ENCODE data around the gene TRPV3.

The TRPV3 gene

DNA sequence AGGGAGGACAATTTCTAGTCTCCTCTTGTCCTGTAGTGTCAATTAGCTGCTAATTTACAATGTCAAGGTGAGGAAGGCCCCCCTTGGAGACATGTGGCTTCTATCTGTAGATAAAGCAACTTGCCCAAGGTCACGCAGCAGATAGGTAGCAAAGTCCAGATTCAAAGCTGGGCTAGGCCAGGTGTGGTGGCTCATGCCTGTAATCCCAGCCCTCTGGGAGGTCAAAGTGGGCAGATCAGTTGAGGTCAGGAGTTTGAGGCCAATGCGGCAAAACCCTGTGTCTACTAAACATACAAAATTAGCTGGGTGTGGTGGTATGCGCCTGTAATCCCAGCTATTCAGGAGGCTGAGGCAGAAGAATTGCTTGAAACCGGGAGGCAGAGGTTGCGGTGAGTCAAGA, 11.1 kb downstream of the TRPV3 start:
- DNase-seq (ENCODE audit: low read depth in 2 of 2): no peak

DNA sequence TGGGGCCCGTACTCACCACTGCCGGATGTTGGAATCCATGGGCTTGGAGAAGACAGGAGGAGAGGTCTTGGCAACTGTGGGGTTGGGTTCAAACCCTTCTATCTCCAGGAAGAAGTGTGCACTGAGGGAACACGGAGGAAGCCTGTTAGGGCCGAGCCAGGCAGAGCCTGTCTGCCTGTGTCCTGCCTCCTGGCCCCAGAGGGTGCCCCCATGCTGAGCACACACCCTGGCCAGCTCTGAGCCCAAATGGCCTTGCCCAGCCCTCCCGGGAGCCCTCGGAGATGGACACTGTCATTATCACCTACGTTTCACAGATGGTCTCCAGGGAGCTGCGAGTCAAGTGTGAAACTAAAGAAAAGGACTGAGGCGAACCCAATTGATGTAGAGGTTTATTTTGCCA, 12.5 kb downstream of the TRPV3 start:
- no peak for DNase-seq (ENCODE audit: low read depth in 2 of 2)

DNA sequence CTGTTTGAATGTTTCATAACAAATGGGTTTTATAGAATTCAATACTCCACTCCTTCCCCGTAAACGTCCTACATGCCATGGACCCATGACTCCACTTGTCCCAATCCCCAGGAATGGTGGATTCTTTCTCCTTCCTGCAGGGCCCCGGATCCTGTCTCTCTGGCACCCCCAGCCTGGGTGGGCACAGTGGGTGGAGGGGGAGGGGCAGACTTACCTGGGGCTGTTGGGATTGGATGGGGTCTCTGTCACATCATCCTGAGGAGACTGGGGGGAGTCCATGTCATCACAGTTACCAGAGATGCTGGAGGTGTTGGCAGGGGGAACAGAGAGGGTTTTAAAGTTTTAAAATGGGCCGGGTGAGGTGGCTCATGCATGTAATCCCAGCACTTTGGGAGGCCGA, 13.2 kb downstream of the TRPV3 start:
- DNase-seq (ENCODE audit: low read depth in 2 of 2): no peak

DNA sequence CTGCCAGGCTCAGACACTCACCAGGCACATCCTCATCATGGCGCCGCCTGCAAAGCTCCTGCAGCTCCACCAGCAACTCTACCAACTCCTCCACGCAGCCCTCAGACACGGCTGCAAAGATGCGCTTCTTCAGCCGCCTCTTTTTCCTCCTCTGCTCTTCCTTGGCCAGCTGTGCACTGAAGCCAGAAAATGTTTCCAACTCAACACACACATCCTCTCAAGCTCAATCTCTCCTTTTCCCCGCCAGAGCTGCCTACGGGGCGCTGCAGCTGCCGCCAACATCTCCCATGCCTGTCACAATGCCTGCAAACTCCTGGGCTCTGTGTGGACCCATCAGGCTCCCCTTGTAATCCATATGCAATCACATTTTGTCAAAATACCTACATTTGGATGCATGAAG, 14.2 kb downstream of the TRPV3 start:
- no peak for DNase-seq (ENCODE audit: low read depth in 2 of 2)

DNA sequence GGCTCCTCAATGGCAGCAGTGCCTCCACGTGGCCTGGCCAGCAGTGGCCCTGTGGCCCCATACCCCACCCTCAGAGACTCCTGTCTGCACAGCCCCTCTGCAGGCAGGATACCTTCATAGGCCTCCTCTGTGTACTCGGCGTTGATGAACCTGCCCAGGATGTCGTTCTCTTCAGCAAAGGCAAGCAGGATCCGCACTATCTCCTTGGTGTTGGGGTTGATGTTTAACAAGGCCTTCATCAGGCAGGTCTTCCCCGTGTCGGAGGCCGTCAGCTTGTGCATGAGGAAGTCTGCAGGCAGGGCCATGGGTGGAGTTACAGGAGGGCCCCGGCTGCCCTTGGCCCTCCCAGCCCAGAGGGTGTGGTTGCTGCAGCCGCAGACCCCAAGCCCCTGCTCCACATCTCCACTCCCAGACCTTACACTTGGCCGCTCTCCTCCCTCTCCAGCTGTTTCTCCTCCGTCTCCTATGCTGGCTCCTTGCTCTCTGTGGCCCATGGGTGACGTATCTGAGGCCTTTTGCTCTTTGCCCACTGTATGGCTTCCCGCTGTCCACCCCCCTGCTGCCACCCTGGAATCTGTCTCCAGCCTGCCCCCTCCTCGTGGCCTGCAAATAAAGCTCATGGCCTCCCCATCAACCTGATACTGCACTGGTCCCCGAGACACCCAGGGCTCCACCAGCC, 15.1 kb downstream of the TRPV3 start:
- no peak for DNase-seq (ENCODE audit: low read depth in 2 of 2)

DNA sequence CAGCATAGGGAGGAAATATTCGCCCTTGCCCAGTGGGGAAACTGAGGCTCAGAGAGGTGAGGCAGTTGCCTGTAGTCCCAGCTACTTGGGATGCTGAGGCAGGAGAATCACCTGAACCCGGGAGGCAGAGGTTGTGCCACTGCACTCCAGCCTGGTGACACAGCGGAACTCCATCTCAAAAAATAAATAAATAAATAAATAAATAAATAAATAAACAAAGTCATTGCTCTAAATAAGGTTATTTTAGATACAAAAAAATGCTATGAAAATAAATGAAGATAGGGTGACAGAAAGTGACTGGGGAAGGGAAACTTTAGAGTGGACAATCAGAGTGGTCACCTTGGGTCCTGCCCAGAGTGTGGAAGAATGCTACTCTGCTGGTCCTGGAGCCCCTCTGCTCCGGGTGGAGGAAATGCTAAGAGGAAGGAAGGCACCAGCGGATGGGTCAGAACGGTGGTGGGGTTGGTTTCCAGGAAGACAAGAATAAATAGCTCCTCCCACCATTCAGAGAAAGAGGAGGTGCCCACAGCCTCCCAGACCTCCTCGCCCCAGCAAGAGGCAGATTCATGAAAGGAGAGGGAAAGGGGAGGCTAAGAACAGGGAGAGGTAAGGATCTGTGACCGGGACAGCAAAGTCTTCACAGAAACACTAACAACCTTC, 17.6 kb downstream of the TRPV3 start:
- DNase-seq (ENCODE audit: low read depth in 2 of 2): no peak

DNA sequence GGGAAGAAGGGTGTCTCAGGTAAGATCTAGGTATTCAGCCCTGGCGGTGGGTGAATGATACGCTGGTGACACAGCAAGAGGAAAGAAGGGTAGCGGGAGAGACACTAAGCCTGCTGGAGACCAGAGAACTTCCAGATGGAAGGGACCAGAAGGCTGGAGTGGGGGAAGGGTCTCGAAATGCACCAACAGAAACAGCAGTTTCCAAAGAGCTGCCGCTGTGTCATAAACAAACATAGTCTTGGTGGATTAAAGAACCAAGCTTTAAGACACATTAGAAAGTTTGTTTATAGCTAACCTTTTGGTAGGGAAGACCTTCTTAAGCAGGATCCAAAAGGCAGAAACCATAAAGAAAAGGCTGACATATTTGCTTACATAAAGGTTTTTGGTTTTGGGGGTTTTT, 20.9 kb downstream of the TRPV3 start:
- DNase-seq (ENCODE audit: low read depth in 2 of 2): no peak

DNA sequence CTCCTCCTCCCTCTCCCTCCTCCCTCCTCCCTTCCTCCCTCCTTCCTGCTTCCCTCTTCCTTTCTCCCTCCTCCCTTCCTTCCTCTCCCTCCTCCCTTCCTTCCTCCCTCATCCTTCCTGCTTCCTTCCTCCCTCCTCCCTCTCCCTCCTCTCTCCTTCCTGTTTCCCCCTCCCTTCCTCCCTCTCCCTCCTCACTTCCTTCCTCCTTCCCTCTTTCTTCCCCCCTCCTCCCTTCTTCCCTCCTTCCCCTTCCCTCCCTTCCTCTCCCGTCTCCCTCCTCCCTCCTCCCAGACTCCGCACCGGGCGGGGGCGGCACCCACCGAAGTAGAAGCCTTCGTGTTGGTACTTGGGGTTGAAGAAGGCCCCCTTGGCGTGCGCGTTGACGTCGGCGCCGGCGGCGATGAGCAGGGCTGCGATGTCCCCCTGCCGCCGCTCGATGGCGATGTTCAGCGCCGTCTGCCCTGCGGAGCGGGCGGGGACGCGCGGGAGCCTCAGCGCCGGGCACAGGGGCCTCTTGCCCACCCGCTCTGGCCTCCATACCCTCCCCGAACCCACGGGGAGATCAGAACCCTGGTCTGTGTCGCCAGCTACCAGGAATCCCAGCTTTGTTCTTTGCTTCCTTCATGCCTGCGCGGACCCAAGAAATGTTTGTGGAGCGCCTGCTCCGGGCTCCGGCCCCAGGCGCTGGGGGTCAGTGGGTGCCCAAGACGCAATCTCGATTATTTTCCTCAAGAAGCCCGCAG, 22.2 kb downstream of the TRPV3 start:
- peak; percentile 36 to 53 for DNase-seq (ENCODE audit: low read depth in 2 of 2)

DNA sequence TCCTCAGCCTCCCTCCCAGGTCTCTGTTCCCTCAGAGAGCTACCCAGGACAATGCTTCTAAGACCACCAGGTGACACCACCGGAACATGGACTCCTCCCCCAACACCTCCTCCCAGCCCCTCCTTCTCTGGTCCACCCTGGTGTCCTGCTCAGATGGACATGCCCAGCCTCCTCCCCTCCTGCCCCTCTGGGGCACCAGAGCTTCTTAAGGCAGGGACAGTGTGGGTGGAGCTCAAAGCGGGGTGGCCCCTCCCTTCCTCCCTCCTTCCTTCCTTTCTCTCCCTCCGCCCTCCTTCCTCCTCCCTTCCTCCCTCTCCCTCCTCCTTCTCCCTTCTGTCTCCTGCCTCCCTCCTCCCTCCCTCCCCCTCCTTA, 22.7 kb downstream of the TRPV3 start:
- no peak for DNase-seq (ENCODE audit: low read depth in 2 of 2)

DNA sequence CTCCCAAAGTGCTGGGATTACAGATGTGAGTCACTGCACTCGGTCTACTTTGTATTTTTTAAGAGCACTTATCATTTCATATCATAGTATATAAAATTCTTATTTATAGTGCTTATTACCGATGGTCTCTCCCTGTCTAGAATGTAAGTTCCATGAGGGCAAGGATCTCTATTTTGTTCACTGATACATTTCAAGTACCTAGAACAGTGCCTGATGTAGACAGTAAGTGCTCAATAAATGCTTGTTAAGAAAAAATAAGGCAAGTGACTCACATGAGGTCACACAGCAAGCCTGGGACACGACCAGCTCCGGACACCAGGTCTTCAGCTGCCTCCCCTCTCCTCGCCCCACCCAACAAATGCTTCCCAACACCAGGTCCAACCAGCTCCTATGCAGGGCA, 23.9 kb downstream of the TRPV3 start:
- DNase-seq (ENCODE audit: low read depth in 2 of 2): no peak

DNA sequence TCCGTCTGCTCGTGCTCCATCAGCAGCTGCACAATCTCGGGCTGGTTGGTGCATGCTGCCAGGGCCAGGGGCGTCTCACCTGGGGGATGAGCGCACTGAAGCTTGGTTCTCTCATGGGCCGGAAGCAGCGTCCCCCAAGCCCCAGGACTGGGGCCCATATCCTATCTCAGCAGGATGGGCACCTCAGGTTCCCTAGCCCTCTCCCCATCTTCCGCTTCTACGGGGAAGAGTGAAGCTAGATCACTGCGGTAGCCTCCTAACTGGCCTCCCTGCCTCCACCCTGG, 24.8 kb downstream of the TRPV3 start:
- no peak for DNase-seq (ENCODE audit: low read depth in 2 of 2)

DNA sequence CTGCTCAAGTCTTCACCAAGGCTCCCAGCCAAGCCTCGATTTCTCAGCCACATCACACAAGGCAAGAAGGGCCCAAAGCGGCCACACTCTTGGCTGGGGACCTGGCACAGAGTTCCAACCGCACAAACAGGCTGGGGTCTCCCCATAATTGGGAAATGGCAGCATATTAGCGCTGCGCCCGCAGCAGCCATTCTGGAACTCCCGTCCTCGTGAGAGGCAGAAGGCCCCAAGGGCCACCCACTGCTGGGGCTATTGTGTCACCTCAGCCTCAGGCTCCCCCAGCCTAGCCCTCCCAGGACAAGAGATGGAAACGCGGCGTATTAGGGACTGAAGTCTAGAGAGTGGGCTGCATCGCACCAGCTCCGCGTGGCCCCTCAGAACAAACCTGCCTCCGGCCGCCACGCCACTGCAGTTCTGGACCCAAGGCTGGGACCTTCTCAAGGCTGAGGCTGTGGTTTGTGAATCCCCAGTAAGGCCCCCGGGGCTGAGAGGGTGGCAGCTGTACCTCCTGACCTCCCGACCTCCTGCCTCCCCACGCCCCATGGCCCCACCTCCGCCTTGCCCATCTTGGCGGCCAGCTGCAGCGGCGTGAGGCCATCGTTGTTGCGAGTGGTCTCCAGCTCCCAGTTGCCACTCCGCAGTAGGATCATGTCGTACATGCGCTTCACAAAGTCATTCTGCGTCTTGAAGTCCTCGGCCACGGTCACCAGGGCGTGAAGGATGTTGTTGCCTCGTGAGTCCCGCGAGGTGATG, 25.3 kb downstream of the TRPV3 start:
- no peak for DNase-seq (ENCODE audit: low read depth in 2 of 2)

DNA sequence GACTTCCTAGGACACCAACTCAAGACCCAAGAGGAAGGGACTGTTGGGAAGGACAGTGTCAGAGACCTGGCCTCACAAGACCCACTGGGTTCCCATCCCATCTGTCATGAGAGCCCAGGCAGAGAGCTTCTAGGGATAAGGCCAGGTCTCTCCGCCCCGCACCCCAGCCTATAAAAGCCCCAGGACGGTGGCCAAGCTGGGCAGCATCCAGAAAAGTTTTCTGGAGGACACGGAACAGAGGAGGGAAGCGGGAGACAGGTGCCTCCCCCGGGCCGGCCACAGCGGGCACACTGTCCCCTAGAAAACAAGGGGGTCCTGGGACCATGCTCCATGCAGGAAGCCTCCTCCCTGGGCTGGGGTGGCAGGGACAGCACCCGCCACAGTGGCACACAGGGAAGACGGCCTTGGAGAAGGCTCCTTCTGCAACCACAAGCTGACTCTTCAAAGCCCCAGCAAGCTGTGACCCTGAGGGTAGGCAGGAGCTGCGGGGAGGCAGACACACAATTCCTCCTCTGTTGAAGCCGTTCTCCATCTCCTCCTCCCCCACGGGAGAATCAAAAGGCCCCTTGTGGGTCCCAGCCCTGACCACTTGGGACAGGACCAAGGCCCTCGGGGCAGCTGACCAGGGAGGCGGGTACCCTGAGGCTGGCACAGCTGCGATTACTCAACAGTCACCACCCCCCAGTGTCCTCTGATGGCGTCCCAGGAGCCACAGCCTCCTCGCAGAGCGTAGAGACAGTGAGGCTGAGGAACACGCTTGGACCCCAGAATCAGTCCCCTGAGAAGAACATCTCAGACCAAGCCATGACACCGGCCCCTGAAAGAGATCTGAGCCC, 26.1 kb downstream of the TRPV3 start:
- no peak for DNase-seq (ENCODE audit: low read depth in 2 of 2)

DNA sequence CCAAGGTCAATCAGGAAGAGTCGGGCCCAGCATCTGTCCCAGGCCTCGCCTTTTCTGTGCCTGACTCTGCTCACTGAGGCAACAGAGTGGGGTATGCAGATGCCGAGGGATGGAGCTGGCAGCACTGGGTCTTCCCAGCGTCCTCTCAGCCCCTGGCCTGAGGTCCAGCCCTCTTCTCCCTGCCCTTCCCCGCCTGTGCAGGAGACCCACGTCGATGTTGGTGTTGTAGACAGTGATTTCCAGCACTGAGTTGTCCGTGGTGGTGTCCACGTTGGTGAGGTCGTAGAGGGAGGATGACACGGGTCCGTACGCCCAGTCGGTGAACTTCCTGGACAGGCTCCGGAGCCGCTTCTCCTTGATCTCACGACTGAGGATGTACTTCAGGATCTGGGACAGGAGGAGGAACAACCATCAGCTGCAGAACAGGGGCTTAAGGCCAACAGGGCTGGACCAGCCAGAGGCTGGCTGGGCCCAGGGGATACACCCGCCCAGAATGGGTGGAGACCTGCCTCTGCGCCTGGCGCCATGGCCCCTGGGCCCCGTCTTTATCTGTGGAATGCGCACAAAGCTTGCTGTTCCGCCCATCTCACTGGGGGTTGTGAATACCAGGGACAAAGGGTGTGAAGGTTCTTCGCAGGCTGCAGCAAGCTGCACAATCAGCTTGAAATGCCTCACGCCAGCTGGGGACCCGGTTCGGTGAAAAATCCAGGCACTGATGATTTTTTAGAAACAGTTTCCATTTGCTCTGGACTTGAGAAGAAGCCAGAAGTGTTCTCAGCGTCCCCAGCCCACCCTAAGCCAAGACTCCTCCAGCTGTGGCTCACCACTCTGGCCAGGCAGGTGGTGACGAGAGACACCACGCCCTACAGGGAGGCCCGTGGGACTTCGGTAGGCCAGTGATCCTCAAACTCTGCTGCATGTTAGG, 27.5 kb downstream of the TRPV3 start:
- no peak for DNase-seq (ENCODE audit: low read depth in 2 of 2)

DNA sequence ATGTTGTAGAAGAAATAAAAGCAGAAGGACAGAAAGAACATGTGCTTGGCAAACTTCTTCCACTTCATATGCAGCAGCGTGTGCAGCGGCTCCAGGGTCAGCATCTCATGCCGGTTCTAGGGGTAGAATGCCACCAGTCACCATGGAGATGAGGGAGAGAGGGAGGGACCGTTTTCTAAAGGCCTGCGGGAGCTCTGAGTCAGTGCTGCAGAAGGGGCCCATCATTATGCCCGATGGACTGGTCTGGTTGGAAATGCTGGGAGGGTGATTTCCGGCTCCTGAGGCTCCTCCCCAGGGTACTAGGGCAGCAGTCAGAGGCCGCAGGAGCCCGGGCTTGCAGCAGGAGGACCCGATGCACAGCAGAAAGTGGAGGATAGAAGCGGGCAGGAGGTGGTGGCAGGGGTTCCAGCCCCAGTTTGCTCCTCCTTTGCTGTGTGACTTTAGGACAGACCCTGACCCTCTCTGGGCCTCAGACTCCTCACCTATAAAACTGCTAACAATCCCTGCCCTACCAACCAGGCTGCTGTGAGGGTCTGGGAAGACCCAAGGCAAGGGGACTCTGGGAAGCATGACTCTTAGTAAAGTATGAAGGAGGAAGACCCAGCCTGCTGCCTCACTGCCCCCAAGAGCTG, 28.6 kb downstream of the TRPV3 start:
- DNase-seq (ENCODE audit: low read depth in 2 of 2): no peak

DNA sequence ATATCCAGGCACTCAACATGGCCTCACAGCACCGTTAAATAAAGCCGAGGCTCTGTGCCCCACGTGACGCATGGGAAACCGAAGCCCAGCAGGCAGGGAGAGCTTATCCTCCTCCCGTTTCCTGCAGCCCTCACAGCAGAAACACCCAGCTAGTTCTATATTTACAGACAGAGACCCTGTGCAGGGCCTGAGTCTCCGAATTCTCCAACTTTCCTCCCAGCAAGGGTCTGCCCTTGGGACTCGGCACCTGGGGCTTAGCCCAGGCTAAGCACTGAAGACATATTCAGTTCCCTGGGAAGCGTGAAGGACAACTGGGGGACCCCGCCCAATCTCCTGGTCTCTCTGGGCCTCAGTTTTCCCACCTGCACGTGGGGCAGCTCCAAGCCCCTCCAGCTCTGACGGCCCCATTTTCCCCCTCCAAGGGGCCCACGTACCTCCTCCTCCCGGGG, 29.2 kb downstream of the TRPV3 start:
- DNase-seq (ENCODE audit: low read depth in 2 of 2): no peak

DNA sequence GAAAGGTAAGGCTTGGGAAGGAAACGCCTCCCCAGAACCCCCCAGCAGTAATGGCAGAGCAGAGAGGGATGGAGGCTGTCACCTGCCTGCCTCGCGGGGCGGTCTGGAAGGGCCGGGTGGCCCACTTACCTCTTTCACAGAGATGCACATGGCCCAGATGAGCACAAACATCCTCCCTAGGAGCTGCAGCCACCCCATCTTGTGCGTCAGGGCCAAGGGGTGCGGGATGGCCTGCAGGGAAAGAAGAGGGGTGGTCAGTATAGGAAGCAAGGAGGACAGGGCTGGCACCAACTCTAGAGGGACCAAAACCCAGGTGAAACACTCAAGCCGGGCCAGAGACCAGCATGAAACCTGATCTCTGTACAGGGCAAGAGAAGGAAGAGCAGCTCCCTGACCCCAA, 29.7 kb downstream of the TRPV3 start:
- no peak for DNase-seq (ENCODE audit: low read depth in 2 of 2)

DNA sequence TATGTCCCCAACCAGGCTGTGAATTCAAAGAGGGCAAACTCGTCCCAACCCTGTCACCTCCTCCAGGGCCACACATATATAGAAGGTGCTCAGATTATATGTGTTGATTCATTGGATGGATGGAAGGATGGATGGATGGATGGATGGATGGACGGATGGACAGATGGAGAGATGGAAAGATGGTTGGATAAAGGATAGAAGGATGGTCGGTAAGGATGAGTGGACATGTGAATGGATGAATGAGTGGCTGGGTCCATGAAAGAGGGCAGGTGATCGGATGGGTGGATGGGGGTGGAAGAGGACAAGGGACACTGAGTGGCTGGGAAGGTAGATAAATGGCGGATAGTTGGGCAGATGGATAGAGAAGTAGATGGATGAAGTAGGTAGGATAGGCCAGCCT, 30.1 kb downstream of the TRPV3 start:
- DNase-seq (ENCODE audit: low read depth in 2 of 2): no peak

DNA sequence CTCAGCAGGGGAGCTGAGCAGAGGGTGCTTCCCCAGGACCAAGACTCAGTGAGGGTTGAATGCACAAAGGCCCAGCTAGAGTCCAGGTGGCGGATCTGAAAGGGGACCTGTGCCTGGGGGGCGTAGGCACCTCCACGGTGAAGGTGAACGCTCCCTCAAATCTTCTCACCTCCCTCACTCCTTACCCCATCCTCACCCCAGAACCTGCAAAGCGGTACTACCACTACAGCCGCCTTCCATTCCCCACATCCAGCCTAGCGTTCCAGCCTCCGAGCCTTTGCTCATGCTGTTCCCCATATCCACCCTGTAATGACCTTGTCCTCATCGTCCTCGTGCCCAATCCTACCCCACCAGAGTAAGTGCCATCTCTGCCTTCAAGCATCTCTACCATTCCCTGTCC, 30.6 kb downstream of the TRPV3 start:
- no peak for DNase-seq (ENCODE audit: low read depth in 2 of 2)

DNA sequence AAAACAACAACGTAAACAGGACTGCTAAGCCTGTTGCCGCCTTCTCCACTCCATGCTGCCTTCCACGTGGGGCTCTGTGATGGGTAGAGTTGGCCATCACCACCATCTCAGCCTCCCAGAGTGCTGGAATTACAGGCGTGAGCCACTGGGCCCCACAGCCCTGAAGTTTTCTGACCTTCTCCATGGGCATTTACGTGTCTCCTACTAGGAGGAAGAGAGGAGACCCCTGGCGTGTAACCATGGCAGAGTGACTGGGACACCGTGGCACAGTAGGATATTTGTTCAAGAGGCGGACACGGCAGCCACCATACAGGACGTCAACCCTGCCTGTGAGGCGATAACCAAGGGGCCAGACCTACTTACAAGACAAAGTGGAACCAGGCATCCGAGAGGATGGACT, 31.1 kb downstream of the TRPV3 start:
- no peak for DNase-seq (ENCODE audit: low read depth in 2 of 2)

Measured in stimulated activated CD8-positive, alpha-beta memory T cell treated with anti-CD3 and anti-CD28 coated beads, Interleukin-15, amount 100 ng/mL, for 48 hours (primary cell).